ENCODE results near the gene CLN5. TPM values are rescaled to one million over a fixed set of nuclear protein-coding genes. Genes with fewer than 3 reads are reported as not detected.

CLN5 gene
- total and polyA plus RNA-seq, 2 of the 13 experiments (the other 11 are each of a cell fraction or from before 2014, with no cell fraction given), result 10.1 to 13.7 TPM

- ChIA-PET CTCF (ENCODE audit: low intra/inter-chr PET ratio, low total read pairs) (interaction anchor here (2.0 kb wide), 1 partner anchor 21 kb away, joined by 10 read pairs; no protein-coding TSS in a partner anchor), POLR2A (interaction anchor here (1.2 to 1.4 kb wide), 2 partner anchors 9 to 25 kb away, joined by 3 to 7 read pairs; partner anchors contain the start of gene CLN5)
- Histone ChIP-seq H4K20me1 (ENCODE audit: insufficient read depth, low read length) (no peaks in the 10 kb centered on the region), H3K9me3 (ENCODE audit: low read length) (no peaks in the 10 kb centered on the region), H3K4me1 (ENCODE audit: insufficient read depth, low read length) (no peaks in the 10 kb centered on the region), H3K79me2 (ENCODE audit: insufficient read depth, low read length) (no peaks in the 10 kb centered on the region), H3K4me2 (ENCODE audit: low read depth, low read length) (no peak overlapping the region), H2AFZ (ENCODE audit: low read length) (no peak overlapping the region), H3K27me3 (ENCODE audit: control insufficient read depth in 1 of 2, insufficient read depth in 2 of 2, low read length in 2 of 2) (no peaks in the 10 kb centered on the region), H3K4me3 (replicated peaks in 1 of 3; ENCODE audit: insufficient read depth in 1 of 3, low read depth in 2 of 3, low read length in 3 of 3) (no peak overlapping the region), H3K9ac (ENCODE audit: insufficient read depth, low read depth, low read length) (no peak overlapping the region), H3K36me3 (replicated peaks in 1 of 2; ENCODE audit: control insufficient read depth in 1 of 2, insufficient read depth in 2 of 2, low read length in 2 of 2) (peaks cover 3 to 18% of the 10 kb centered on the region in 2 experiments), H3K27ac (ENCODE audit: extremely low read length, insufficient read depth, low read length) (no peak overlapping the region)
- no peak for ATAC-seq
- in situ Hi-C loops (cut with HindIII; ENCODE audit: extremely low pct_ligation_motif_present, low pct_unique_long_range_greater_than_20kb), result no loop called here
- no TSS peak for BruUV-seq (replicated peaks)
- DNase-seq (ENCODE audit: low spot score), result no peak
- 81% methylated on average over 4 of the region's 4 CpGs for WGBS (ENCODE audit: low lambda C conversion rate)
- FAIRE-seq, result no peak
- intact Hi-C loops (cut with micrococcal nuclease; ENCODE audit: unreplicated experiment), result no loop called here
- TF ChIP-seq ZNF3 (CRISPR knock-in tag; IDR thresholded peaks at IDR 0.05), result no peak
- TF ChIP-seq ZIK1 (CRISPR knock-in tag; IDR thresholded peaks at IDR 0.05; ENCODE audit: borderline replicate concordance, low read depth), result no peak
- TF ChIP-seq JARID2 (CRISPR knock-in tag; IDR thresholded peaks at IDR 0.05; ENCODE audit: insufficient replicate concordance), result no peak
- TF ChIP-seq PPARG (CRISPR knock-in tag; conservative IDR thresholded peaks at IDR 0.05), result no peak
- no peak for TF ChIP-seq ZNF142 (CRISPR knock-in tag; IDR thresholded peaks at IDR 0.05)
- TF ChIP-seq IKZF4 (CRISPR knock-in tag; IDR thresholded peaks at IDR 0.05; ENCODE audit: borderline replicate concordance, low read depth, not compliant biosample characterization), result no peak
- no peak for TF ChIP-seq TCF7 (IDR thresholded peaks at IDR 0.05; ENCODE audit: low read depth)
- no peak for TF ChIP-seq ZNF510 (CRISPR knock-in tag; IDR thresholded peaks at IDR 0.05; ENCODE audit: low read depth)
- no peak for TF ChIP-seq HOXA7 (CRISPR knock-in tag; IDR thresholded peaks at IDR 0.05)
- no peak for TF ChIP-seq CHCHD3 (CRISPR knock-in tag; IDR thresholded peaks at IDR 0.05)
- TF ChIP-seq ZBTB26 (CRISPR knock-in tag; IDR thresholded peaks at IDR 0.05; ENCODE audit: borderline replicate concordance), result no peak
- TF ChIP-seq ZNF350 (CRISPR knock-in tag; IDR thresholded peaks at IDR 0.05; ENCODE audit: borderline replicate concordance, low read depth), result no peak
- TF ChIP-seq ZNF160 (CRISPR knock-in tag; IDR thresholded peaks at IDR 0.05), result no peak
- TF ChIP-seq ZNF552 (CRISPR knock-in tag; IDR thresholded peaks at IDR 0.05; ENCODE audit: borderline replicate concordance), result no peak
- TF ChIP-seq, protein P1, sequence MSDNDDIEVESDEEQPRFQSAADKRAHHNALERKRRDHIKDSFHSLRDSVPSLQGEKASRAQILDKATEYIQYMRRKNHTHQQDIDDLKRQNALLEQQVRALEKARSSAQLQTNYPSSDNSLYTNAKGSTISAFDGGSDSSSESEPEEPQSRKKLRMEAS (IDR thresholded peaks at IDR 0.05), result no peak
- no peak for TF ChIP-seq ZNF747 (CRISPR knock-in tag; IDR thresholded peaks at IDR 0.05; ENCODE audit: borderline replicate concordance)
These were observed 9.7 kb downstream of the CLN5 start for GRCh38 chr13:77001540-77001939.

All from HepG2 (cell line).